OCI-LY7 (cell line): Measurements from ENCODE around the gene GPSM3. TPM values are rescaled to one million over a fixed set of nuclear protein-coding genes. Genes with fewer than 3 reads are reported as not detected.
A peak's percentile ranks its signal among the peaks of the same experiment; 100 is the strongest.

Source experiments
- BruUV-seq: library from RNA; stranded (reverse); fragments of 400-500 nt; replicated peaks from 2 replicates; lab custom pipeline; 2021; lab: Mats Ljungman, UMichigan
- CTCF ChIA-PET: fragments of 300-600 bp; sonication (Branson Sonifier 250); formaldehyde crosslinking; loops from one replicate; lab custom pipeline; 2022; ENCODE audit warnings: antibody characterized with exemption; ENCODE audit not compliant: unreplicated experiment; lab: Charles Lee
- POLR2A ChIA-PET: fragments of 300-600 bp; sonication (Branson Sonifier 250); formaldehyde crosslinking; loops from one replicate; lab custom pipeline; 2022; ENCODE audit warnings: antibody characterized with exemption; lab: Charles Lee
- DNase-seq: peaks from one replicate; pipeline ENCODE4 v3.0.0-alpha.2; 2015; ENCODE audit warnings: low spot score
- H2AFZ ChIP-seq: fragments of 200-600 bp; sonication (generic), shearing (Covaris generic); 2 replicates; pipeline ENCODE4 v1.6.1; 2014; ENCODE audit warnings: mild to moderate bottlenecking, antibody characterized with exemption, low read length, moderate library complexity
- H3K27ac ChIP-seq: fragments of 200-600 bp; sonication (generic); 2 replicates; pipeline ENCODE4 v1.5.1; 2014; ENCODE audit warnings: mixed run types, low read depth, mild to moderate bottlenecking, moderate library complexity, low read length, inconsistent platforms; ENCODE audit not compliant: poor library complexity, severe bottlenecking
- H3K36me3 ChIP-seq: fragments of 200-600 bp; sonication (generic); 2 replicates; pipeline ENCODE4 v1.6.1; 2014; ENCODE audit warnings: mild to moderate bottlenecking, antibody characterized with exemption, low read length, moderate library complexity, mixed read lengths; ENCODE audit not compliant: insufficient read depth
- H3K4me1 ChIP-seq: fragments of 200-600 bp; sonication (generic); 2 replicates; pipeline ENCODE4 v1.5.1; 2014; ENCODE audit warnings: mild to moderate bottlenecking, low read length; ENCODE audit not compliant: insufficient read depth, poor library complexity, severe bottlenecking
- H3K4me2 ChIP-seq: fragments of 200-600 bp; sonication (generic); 2 replicates; pipeline ENCODE4 v1.6.1; 2014; ENCODE audit warnings: mild to moderate bottlenecking, low read length
- H3K4me3 ChIP-seq: fragments of 200-600 bp; sonication (generic); 2 replicates; pipeline ENCODE4 v1.5.1; 2014; ENCODE audit warnings: mild to moderate bottlenecking, low read depth, low read length; ENCODE audit not compliant: poor library complexity, severe bottlenecking
- H3K79me2 ChIP-seq: fragments of 200-600 bp; sonication (generic); 2 replicates; pipeline ENCODE4 v1.6.1; 2016; ENCODE audit warnings: low read depth, mild to moderate bottlenecking, low read length, moderate library complexity, mixed read lengths; ENCODE audit not compliant: insufficient read depth
- H3K9me2 ChIP-seq: fragments of 200-600 bp; sonication (generic); 2 replicates; pipeline ENCODE4 v1.6.1; 2016; ENCODE audit warnings: mild to moderate bottlenecking, low read length, mixed read lengths; ENCODE audit not compliant: insufficient read depth
- H3K9me3 ChIP-seq: fragments of 200-600 bp; sonication (generic); 2 replicates; pipeline ENCODE4 v1.6.1; 2014; ENCODE audit warnings: mild to moderate bottlenecking, mixed run types, low read length, mixed read lengths
- H4K20me1 ChIP-seq: fragments of 200-600 bp; sonication (generic); 2 replicates; pipeline ENCODE4 v1.6.1; 2014; ENCODE audit warnings: mild to moderate bottlenecking, antibody characterized with exemption, low read length, moderate library complexity, mixed read lengths; ENCODE audit not compliant: insufficient read depth
- EZH2phosphoT487 ChIP-seq: fragments of 200-600 bp; sonication (generic); IDR thresholded peaks from 2 replicates; pipeline ENCODE4 v1.6.1; 2018; ENCODE audit warnings: low read depth, borderline replicate concordance, mild to moderate bottlenecking, mixed run types, antibody characterized with exemption, low read length, moderate library complexity, mixed read lengths
- intact Hi-C: fragments of 100-400 bp; cut with micrococcal nuclease; formaldehyde crosslinking; loops from one replicate; pipeline ENCODE4 v1.10.0; 2022; ENCODE audit not compliant: unreplicated experiment
- total RNA-seq, 2 experiments: library from RNA; depleted of rRNA in 1 of 2; stranded (reverse); fragments of >200 nt in 1 of 2; shearing (Covaris generic) in 1 of 2; gene quantifications; 2 replicates each; pipeline ENCODE4 v1.2.3, GENCODE V29; 2014 to 2022
- TF ChIP-seq, protein P1 (sequence below): fragments of 200-600 bp; sonication (generic); conservative IDR thresholded peaks from 2 replicates; pipeline ENCODE4 v1.5.1; 2014; ENCODE audit warnings: mild to moderate bottlenecking, antibody characterized with exemption, low read length, moderate library complexity, mixed read lengths

GPSM3 gene
- total RNA-seq, 2 experiments from 2014 or later = 94.4 to 100 TPM

DNA sequence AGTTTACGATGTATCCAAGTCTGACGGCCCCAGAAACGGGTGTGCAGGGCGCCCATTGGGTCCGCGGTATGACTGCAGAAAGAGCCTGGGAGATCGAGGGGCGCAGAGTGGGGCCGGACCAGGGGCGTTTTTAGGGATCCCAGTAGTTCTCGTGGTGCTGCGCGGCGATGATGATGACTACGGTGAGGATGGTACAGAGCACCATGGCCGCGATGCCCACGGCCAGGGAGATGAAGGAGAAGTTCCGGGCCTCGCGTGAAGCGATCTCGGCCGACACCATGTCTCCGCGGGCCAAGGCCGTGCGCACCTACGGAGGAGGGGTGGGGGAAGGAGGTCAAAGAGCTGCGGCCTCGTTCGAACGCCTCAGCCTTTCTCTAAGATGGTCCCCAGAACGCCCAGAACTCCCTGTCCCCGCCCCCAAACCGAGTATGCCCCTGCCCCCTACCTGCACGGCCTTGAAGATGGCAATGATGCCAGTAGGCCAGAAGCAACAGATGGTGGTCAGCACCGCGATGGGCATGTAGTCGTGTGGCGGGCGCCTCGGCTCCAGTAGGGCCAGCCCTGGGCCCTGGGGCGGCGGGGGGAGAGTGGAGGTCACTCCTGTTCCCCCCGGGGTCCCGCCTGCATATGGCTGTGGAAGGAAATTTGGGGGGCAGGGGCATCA is 43.2 kb downstream of the GPSM3 start:
- Histone ChIP-seq H3K36me3 (no peaks in the 10 kb centered on the region), H3K9me2 (no peaks in the 10 kb centered on the region), H3K4me2 (no peak overlapping the region), H4K20me1 (no peaks in the 10 kb centered on the region), H3K4me3 (no peak overlapping the region), H3K79me2 (no peaks in the 10 kb centered on the region), H3K4me1 (peaks cover 12% of the 10 kb centered on the region), H3K27ac (no peak overlapping the region), H2AFZ (no peak overlapping the region), H3K9me3 (no peaks in the 10 kb centered on the region)
- intact Hi-C loops = no loop called here
- no TSS peak for BruUV-seq
- ChIA-PET CTCF (no interaction called here), POLR2A (no interaction called here)
- TF ChIP-seq, protein P1, sequence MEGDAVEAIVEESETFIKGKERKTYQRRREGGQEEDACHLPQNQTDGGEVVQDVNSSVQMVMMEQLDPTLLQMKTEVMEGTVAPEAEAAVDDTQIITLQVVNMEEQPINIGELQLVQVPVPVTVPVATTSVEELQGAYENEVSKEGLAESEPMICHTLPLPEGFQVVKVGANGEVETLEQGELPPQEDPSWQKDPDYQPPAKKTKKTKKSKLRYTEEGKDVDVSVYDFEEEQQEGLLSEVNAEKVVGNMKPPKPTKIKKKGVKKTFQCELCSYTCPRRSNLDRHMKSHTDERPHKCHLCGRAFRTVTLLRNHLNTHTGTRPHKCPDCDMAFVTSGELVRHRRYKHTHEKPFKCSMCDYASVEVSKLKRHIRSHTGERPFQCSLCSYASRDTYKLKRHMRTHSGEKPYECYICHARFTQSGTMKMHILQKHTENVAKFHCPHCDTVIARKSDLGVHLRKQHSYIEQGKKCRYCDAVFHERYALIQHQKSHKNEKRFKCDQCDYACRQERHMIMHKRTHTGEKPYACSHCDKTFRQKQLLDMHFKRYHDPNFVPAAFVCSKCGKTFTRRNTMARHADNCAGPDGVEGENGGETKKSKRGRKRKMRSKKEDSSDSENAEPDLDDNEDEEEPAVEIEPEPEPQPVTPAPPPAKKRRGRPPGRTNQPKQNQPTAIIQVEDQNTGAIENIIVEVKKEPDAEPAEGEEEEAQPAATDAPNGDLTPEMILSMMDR = no peak
- no peak for DNase-seq

DNA sequence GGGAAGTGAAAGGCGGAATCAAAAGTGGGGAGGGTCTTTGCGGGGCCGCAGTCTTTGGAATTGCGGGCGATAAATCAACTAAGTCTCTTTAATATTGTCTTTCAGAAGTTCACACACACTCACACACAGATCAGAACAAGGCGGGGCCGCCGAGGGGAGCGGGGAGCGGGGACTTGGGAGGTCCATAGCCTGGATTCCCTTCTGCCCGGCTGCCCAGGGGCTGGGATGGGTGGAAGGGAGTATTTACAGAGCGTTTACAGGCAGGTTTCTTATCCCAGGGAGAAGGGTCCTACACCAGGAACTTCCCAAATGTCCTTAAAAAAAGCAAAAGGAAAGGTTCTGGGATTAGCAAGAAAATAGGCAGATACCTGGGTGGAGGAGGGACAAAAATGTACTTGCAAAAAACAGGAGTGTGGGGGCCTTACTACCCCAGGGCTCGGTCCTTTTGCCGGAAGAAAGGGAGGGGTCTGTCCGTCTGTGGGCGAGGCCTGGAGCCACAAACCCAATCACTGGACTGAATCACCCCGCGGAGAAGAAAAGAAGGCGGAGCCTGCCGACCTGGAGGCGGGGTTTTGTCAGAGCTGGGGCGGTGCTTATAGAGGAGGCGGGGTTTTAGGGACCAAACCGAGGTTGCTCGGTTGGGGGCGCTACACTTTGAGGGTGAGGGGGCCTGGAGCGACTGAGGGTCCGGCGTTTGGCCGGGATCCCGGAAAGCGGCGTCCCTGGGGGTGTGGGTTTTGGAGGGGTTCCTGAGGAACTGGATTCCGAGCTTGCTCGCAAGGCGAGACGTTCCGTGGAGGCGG is 44.0 kb downstream of the GPSM3 start:
- no peak overlapping the region for H3K27ac ChIP-seq
- POLR2A ChIA-PET = no interaction called here
- H3K9me3 ChIP-seq = no peaks in the 10 kb centered on the region
- H3K4me2 ChIP-seq = no peak overlapping the region
- CTCF ChIA-PET = no interaction called here
- TF ChIP-seq, protein P1 = 0 out of 2 replicates have a peak, but pooled peaks have one; percentile 15
- TF ChIP-seq EZH2phosphoT487 = no peak
- no peaks in the 10 kb centered on the region for H3K9me2 ChIP-seq
- no peak overlapping the region for H2AFZ ChIP-seq
- peaks cover 9% of the 10 kb centered on the region for H3K4me1 ChIP-seq
- no peaks in the 10 kb centered on the region for H3K79me2 ChIP-seq
- H3K4me3 ChIP-seq = no peak overlapping the region
- no peaks in the 10 kb centered on the region for H3K36me3 ChIP-seq
- no peaks in the 10 kb centered on the region for H4K20me1 ChIP-seq
- intact Hi-C loops = no loop called here
- BruUV-seq = no TSS peak
- no peak for DNase-seq
